NCI-H1092 (cell line): ENCODE results near the gene PNMA6A.
"Not testable (repeated sequence)": the region's sequence is repeated elsewhere in the genome, so short reads cannot be mapped to it uniquely, and the experiment has no call there.

Experiments used
- DNase-seq: peaks from one replicate; lab custom pipeline; 2025; lab: John Stamatoyannopoulos, UW

PNMA6A gene

DNA sequence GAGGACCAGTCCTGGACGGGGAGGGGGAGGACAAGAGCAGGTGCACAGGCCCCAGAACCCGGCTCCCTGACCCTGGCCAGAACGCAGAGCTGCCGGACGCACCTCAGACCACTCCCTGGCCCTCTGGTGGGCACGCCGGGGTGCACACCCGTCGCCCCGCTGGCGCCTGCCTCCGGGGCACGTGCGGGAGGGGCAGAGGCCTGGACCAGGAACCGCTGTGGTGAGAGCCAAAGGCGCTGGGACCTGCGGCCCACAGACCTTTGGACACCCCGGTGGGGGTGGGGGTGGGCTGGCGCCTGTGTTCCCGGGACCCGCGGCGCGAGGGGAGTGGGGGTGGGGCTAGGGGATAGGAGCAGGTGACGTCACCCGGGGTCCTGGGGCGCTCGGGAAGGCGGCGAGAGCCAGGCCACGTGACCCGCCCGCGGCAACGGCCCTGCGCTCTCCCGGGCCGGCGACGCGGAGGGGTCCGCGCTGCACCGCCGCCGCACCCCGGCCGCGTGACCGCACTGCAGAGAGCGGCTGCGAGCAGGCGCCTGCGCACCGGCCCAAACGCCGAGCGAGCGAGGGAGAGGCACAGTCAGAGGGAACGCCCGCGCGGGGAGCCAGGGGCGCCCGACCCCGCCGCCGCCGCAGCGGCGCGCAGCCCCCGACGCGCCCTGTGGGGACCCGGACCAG, at the start of gene PNMA6A:
PNMA6A (plus strand) TSS at position 546 of the 675 bp plus-strand sequence. CDS start 609 bp downstream, outside the sequence.
- DNase-seq = not testable (repeated sequence)

GRCh38 chrX:153026501-153026900, 45.8 kb upstream of the PNMA6A start:
- DNase-seq = not testable (repeated sequence)

DNA sequence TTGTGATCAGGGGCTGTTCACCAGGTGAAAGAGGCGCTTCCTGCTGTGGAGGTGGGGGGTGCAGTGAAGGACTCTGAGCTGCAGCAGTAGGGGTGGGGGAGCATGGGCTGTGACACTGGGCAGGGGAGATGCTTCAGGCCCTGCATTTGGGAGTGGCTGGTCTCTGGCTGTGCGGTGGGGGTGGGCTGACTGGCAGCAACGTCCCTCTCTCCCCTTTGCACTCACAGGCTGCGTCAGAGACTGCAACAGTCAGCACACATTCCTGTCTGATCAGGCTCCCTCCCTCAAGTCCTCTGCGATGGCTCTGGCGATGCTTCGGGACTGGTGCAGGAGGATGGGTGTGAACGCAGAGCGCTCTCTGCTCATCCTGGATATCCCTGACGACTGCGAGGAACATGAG, 43.8 kb upstream of the PNMA6A start:
- not testable (repeated sequence) for DNase-seq

DNA sequence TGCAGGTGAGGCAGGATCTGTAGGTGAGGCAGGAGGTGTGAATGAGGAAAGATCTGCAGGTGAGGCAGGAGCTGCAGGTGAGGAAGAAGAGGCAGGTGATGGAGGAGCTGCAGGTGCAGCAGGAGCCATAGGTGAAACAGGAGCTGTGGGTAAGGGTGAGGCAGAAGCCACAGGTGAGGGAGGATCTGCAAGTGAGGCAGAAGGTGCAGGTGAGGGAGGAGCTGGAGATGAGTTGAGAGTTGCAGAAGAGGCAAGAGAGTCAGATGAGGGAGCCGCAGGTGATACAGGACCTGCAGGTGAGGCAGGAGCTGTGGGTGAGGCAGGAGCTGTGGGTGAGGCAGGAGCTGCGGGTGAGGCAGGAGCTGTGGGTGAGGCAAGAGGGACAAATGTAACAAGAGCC, 43.1 kb upstream of the PNMA6A start:
- no peak for DNase-seq

- DNase-seq = no peak
Measured at GRCh38 chrX:153029875-153030274, 42.4 kb upstream of the PNMA6A start.

GRCh38 chrX:153030801-153031200, 41.5 kb upstream of the PNMA6A start:
- DNase-seq = no peak

DNA sequence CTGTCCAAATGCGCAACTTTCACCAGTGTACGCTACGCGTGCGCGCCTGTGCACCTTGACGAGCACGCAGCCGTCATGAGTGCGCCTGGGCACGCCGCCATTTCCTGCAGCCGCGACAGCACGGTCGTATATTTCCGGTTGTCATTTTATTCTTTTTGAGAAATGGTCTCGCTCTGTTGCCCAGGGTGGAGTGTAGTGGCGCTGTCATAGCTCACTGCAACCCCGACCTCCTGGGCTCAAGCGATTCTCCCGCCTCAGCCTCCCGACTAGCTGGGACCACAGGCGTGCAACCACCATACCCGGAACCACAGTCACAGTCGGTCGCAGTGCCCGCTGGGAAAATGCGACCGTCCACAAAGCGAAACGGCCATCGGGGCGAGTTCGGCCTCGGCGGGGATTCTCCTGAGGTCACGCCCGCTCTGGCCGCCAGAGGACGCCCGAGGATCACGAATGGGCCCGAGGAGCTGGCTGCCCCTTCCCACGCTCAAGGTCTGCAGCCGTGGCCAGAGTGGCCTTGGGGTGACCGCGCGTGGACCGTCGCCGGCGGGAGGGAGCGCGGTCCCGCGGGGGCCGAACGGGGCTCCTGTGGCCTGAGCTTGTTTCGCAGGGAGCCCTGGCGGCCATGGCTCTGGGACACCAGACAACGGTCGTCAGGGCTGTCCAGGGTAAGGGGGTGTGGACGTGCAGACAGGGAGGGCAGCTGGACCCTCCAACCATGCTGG, 39.7 kb upstream of the PNMA6A start:
- peak; percentile 49 for DNase-seq

- no peak for DNase-seq
Measured at GRCh38 chrX:153049093-153049492, 23.2 kb upstream of the PNMA6A start.

DNA sequence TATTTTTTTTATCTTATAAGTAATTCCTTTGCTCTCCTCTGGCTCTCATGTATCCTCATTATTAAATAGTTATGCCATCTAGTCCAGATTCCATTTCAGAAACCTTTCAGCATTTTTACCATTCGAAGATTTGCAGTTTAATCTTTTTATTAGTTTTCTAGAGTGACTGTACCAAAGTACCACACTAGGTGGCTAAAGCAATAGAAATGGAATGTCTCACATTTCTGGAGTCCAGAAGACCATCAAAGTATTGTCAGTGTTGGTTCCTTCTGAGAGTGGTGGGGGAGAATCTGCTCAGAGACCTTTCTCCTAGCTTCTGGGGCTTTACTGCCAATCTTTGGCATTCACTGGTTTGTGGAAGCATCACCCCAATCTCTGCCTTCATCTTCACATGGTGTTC, 19.7 kb upstream of the PNMA6A start:
- DNase-seq = no peak

GRCh38 chrX:153055871-153056749, 16.1 kb upstream of the PNMA6A start, which contains the start of gene PNMA3:
PNMA3 (plus strand) TSS chrX:153056470; CDS start chrX:153057056, 586 bp downstream.
- peak; percentile 11 for DNase-seq

DNA sequence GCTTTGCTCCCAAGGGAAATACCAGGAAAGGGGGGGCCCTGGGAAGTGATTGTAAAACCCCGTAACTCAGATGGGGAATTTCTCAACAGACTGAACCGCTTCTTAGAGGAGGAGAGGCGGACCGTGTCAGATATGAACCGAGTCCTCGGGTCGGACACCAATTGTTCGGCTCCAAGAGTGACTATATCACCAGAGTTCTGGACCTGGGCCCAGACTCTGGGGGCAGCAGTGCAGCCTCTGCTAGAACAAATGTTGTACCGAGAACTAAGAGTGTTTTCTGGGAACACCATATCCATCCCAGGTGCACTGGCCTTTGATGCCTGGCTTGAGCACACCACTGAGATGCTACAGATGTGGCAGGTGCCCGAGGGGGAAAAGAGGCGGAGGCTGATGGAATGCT, 15.0 kb upstream of the PNMA6A start:
- no peak for DNase-seq

DNA sequence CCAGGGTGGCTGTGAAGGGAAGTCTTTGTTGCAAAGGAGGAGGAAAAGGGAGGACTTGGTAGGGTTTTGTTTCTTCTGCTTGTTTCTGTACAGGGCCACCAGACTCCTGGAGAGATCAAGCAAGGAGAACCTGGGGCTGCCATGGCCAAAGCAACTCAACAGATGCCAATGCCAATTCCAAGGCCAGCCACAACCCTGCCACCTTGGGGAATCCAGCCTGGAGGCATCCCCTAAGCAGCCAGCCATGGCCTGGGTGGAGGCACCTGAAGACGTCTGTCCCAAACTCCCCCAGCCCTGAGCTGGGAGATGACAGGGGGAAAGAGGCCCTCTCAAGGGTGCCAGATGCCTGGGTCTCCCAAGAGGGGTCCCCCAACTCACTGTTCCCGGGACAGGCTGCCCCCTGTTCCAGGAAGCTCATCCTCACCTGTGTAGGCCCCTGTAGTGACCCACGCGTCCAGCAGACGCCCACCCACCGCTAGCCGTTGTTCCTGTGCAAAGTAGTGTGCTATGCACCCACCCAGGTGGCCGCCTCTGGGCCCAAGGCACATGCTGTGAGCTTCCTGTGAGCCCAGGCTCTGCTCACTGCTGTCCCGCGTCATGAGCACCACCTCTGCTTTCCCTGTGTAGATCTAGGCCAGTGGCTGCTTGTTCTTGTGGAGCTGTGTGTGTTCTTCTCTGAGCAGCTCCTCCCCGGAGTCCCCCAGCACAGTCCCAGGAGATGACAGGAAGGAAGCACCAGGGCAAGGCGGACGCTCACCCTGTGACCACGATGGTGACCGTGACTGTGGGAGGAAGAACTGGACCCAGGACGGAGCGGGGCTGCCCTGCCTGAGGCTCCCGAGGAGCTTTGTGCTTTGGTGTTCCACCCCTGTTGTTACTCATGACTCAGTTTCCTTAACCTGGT, 12.8 kb upstream of the PNMA6A start:
- DNase-seq = no peak

DNA sequence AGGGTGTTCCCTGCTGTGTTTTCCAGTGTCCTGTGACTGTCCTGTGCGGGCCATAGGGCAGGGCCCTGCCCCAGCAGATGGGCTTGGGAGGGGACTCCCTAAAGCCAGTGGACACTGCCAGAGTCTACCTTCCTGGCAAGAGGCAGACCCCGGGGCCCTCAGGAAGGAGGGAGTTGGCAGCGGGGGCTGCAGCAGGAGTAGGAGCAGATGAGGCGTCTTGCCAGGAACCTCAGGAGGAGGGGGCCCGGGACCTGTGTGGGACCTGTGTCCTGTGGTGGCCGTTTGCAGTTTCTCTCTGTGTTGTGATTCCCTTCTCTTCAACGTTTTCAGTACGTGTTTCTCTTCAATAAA, 12.2 kb upstream of the PNMA6A start:
- no peak for DNase-seq

- no peak for DNase-seq
Measured at GRCh38 chrX:153061732-153062131, 10.5 kb upstream of the PNMA6A start.

- no peak for DNase-seq
Measured at GRCh38 chrX:153063315-153063714, 8.9 kb upstream of the PNMA6A start.

GRCh38 chrX:153064061-153064460, 8.2 kb upstream of the PNMA6A start:
- DNase-seq = no peak

DNA sequence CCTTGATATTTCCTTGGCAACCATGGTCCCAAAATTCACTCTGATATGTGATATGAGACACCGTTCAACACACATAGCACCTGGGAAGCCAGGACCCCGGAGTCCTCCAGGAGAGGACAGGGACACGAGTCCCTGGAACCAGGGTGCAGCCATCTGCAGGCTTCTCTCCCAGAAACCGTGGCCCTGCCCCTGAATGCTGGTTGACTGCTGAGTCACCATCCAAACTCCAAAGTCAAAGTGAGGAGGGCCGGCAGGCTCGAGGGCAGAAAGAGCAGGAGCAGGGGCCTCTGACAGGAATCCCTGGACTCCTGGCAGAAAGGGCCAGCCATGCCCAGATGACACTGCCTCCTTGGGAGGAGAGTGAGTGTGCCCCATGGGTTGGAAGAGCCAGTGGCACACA, 6.9 kb upstream of the PNMA6A start:
- DNase-seq = no peak

- not testable (repeated sequence) for DNase-seq
Measured at GRCh38 chrX:153066402-153066801, 5.9 kb upstream of the PNMA6A start.

DNA sequence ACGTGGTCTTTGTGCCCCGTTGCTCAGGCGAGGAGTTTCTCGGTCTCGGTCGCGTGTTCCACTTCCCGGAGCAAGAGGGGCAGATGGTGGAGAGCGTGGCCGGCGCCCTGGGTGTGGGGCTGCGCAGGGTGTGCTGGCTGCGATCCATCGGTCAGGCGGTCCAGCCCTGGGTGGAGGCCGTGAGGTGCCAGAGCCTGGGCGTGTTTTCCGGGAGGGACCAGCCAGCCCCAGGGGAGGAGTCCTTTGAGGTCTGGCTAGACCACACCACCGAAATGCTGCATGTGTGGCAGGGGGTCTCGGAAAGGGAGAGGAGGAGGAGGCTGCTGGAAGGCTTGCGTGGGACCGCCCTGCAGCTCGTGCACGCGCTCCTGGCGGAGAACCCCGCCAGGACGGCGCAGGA, 1.1 kb downstream of the PNMA6A start:
- DNase-seq = not testable (repeated sequence)

DNA sequence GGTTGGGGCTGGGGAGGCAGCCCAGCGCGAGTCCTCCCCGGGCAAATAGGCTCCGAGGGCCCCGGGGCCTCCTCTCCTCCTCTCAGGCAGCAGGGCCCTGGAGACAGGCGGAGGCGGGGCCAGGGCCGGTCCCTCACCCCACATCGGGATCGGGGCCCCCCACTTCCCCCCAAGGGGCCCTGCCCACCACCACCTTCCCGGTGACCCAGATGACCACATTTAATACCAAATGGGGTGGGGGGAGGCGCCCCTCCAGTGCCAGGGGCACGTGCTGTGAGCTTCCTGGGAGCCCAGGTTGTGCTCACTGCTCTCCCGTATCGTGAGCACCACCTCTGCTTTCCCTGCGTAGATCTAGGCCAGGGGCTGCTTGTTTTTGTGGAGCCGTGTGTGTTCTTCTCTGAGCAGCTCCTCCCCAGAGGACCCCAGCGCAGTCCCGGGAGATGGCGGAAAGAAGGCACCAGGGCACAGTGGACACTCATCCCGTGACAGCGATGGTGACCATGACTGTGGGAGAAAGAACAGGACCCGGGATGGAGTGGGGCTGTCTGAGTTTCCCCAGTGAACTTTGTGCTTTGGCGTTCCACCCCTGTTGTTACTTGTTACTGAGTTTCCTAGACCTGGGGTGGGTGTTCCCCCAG, 2.1 kb downstream of the PNMA6A start:
- DNase-seq = no peak

- no peak for DNase-seq
Measured at GRCh38 chrX:153074935-153075334, 2.7 kb downstream of the PNMA6A start.
